Gastroesophageal sphincter (tissue), 3 donors: ENCODE data around the gene MDM1.

Experiments
- CTCF ChIP-seq, 4 experiments: fragments of 200-600 bp in 2 of 4; fragments of 450-650 bp in 2 of 4; sonication (generic) in 1 of 4; IDR thresholded peaks; one replicate each; pipeline ENCODE4 v1.5.1; 2017 to 2019; ENCODE audit warnings: antibody characterized with exemption in 4 of 4, mild to moderate bottlenecking in 2 of 4, moderate library complexity in 2 of 4
- EP300 ChIP-seq: sonication (generic); formaldehyde crosslinking; IDR thresholded peaks from one replicate; pipeline ENCODE4 v1.6.1; 2017; ENCODE audit warnings: antibody characterized with exemption, mild to moderate bottlenecking
- POLR2A ChIP-seq, 2 donors: fragments of 450-650 bp; IDR thresholded peaks; one replicate each; pipeline ENCODE4 v1.6.1; 2017; ENCODE audit warnings: antibody characterized with exemption in 2 of 2, mild to moderate bottlenecking in 2 of 2, moderate library complexity in 1 of 2
- POLR2AphosphoS5 ChIP-seq: sonication (generic); formaldehyde crosslinking; IDR thresholded peaks from one replicate; pipeline ENCODE4 v1.6.1; 2017; ENCODE audit warnings: antibody characterized with exemption

- TF ChIP-seq CTCF (IDR thresholded peaks at IDR 0.05) (no peak), POLR2AphosphoS5 (no peak), EP300 (no peak), POLR2A (IDR thresholded peaks at IDR 0.05) (no peak)
Observed at GRCh38 chr12:68345763-68346162, 13.6 kb upstream of the MDM1 start.
